Activated CD4-positive, alpha-beta T cell treated with anti-CD3 and anti-CD28 coated beads for 1 hour (primary cell): Measurements from ENCODE around the gene CDC42SE1.
A peak's percentile ranks its signal among the peaks of the same experiment; 100 is the strongest.

ENCODE experiments used
- DNase-seq: peaks from one replicate; pipeline ENCODE4 v3.0.0-alpha.2; 2020

CDC42SE1 gene

GRCh38 chr1:151051356-151052009 lies 7.9 kb downstream of the CDC42SE1 start:
- DNase-seq, result no peak

GRCh38 chr1:151050051-151050688 lies 9.3 kb downstream of the CDC42SE1 start:
- DNase-seq, result no peak

DNA sequence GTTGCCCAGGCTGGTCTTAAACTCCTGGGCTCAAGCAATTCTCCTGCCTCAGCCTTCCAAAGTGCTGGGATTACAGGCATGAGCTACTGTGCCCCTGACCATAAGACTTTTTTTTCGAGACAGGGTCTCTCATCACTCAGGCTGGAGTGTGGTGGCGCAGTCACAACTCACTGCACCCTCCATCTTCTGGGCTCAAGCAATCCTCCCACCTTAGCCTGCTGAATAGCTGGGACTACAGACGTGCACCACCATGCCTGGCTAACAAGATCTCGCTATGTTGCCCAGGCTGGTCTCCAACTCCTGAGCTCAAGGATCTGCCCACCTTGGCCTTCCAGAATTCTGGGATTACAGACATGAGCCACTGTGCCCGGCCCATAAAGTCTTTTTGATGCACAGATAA lies 10.0 kb downstream of the CDC42SE1 start:
- no peak for DNase-seq

DNA sequence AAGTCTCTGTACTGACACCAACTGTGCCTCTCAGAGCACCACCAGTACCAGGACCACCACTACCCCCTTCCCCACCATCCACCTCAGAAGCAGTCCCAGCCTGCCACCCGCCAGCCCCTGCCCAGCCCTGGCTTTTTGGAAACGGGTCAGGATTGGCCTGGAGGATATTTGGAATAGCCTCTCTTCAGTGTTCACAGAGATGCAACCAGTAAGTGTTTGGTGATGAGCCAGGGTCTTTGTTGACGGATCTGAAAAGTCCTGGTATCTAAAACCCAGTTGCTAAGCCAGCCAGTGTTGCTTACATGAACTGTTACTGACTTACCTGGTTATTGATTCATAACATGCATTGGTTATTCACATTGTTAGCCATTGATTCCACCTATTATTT lies 10.8 kb downstream of the CDC42SE1 start:
- DNase-seq, result no peak

DNA sequence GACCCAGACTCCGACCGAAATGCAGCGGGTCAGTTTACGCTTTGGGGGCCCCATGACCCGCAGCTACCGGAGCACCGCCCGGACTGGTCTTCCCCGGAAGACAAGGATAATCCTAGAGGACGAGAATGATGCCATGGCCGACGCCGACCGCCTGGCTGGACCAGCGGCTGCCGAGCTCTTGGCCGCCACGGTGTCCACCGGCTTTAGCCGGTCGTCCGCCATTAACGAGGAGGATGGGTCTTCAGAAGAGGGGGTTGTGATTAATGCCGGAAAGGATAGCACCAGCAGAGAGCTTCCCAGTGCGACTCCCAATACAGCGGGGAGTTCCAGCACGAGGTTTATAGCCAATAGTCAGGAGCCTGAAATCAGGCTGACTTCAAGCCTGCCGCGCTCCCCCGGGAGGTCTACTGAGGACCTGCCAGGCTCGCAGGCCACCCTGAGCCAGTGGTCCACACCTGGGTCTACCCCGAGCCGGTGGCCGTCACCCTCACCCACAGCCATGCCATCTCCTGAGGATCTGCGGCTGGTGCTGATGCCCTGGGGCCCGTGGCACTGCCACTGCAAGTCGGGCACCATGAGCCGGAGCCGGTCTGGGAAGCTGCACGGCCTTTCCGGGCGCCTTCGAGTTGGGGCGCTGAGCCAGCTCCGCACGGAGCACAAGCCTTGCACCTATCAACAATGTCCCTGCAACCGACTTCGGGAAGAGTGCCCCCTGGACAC lies 11.3 kb downstream of the CDC42SE1 start:
- no peak for DNase-seq

DNA sequence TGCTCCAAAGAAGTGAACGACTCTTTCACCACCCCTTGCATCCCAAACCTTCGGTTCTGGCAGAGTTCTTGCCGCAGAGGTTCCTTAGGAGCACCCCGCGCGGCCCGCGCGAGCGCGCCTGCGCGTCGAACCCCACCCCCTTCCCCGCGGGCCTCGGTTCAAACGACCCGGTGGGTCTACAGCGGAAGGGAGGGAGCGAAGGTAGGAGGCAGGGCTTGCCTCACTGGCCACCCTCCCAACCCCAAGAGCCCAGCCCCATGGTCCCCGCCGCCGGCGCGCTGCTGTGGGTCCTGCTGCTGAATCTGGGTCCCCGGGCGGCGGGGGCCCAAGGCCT lies 11.9 kb downstream of the CDC42SE1 start, which contains the start of gene C1orf56:
C1orf56 (plus strand) TSS at position 161 of the 334 bp plus-strand sequence; CDS start at position 258, 97 bp downstream.
- no peak for DNase-seq

- DNase-seq, result no peak
Observed at GRCh38 chr1:151043163-151043562, 16.3 kb downstream of the CDC42SE1 start.

DNA sequence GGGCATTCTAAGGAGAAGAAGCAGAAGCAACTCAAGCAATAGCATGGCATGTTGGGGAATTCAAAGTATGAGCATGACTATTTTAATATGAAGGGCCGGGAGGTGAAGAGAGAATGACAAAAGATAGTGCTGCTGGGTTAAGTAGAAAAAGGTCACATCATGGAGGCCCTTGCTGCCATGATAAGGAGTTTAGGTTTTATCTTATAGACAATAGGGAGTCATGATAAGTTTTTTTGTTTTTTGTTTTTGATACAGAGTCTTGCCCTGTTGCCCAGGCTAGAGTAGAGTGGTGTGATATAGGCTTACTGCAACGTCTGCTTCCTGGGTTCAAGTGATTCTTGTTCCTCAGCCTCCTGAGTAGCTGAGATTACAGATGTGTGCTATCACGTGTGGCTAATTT lies 19.9 kb downstream of the CDC42SE1 start:
- DNase-seq, result no peak

GRCh38 chr1:151037032-151037431 lies 22.4 kb downstream of the CDC42SE1 start:
- no peak for DNase-seq

DNA sequence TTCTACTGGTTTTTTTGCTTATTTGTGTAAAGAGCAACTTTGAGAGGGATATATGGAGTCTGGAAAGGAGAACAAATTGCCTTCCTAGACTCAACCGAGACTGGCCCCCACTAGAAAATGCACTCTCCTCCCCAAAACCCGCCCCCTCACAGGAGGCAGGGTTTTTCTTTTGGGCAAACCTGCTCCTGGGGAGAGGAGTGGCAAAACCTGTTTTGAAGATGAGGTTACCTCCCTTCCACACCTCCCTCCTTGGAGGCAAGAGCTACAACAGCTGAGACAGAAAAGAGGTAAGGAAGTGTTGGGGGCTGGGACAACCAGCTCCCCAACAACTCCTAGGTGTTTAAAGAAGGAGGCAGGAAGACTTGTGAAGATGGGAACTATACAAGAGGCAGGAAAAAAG lies 23.1 kb downstream of the CDC42SE1 start, which contains the start of gene BNIPL:
BNIPL (plus strand) TSS at position 231 of the 400 bp plus-strand sequence; CDS start at position 371, 140 bp downstream.
- no peak for DNase-seq

- DNase-seq, result no peak
Observed at GRCh38 chr1:151035167-151035566, 24.3 kb downstream of the CDC42SE1 start.

DNA sequence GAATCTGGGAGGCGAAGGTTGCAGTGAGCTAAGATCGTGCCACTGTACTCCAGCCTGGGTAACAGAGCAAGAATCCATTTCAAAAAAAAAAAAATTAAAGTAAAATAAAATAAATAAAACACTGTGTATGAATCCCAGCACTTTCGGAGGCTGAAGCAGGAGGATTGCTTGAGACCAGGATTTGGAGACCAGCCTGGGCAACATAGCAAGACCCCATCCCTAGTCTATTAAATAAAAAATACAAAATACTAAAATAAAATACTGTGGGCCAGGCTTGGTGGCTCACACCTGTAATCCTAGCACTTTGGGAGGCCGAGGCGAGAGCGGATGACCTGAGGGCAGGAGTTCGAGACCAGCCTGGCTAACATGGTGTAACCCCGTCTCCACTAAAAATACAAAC lies 27.3 kb downstream of the CDC42SE1 start:
- DNase-seq, result no peak

- DNase-seq, result no peak
Observed at GRCh38 chr1:151026460-151026859, 33.0 kb downstream of the CDC42SE1 start.

GRCh38 chr1:151024540-151025146 lies 34.8 kb downstream of the CDC42SE1 start:
- DNase-seq, result peak; percentile 79

- no peak for DNase-seq
Observed at GRCh38 chr1:151013518-151013917, 45.9 kb downstream of the CDC42SE1 start.

DNA sequence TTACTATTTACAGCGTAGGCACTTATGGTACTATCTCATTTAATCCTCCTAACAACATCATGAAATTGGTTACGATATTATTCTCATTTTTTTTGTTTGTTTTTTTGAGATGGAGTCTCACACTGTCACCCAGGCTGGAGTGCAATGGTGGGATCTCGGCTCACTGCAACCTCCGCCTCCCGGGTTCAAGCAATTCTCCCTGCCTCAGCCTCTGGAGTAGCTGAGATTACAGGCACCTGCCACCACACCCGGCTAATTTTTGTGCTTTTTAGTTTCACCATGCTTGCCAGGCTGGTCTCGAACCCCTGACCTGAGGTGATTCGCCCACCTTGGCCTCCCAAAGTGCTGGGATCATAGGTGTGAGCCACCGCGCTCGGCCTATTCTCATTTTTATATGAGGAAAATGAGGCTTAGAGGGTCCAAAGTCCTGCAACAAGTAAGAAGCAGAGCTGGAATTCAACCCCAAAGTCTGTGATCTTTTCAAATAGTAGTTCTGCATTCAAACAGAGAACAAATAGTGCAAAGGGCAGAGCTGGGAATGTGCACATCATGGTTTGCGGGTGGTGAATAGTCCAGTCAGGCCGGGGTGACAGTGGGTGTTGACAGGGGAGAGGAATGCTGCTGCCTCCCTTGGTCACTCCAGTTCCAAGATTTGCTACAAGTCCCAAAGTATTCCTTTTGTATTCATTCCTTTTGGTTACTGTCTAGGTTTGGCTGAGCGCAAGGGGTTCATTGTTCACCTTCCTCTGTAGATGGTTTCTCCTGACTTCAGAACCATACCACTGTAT lies 46.5 kb downstream of the CDC42SE1 start:
- DNase-seq, result no peak

DNA sequence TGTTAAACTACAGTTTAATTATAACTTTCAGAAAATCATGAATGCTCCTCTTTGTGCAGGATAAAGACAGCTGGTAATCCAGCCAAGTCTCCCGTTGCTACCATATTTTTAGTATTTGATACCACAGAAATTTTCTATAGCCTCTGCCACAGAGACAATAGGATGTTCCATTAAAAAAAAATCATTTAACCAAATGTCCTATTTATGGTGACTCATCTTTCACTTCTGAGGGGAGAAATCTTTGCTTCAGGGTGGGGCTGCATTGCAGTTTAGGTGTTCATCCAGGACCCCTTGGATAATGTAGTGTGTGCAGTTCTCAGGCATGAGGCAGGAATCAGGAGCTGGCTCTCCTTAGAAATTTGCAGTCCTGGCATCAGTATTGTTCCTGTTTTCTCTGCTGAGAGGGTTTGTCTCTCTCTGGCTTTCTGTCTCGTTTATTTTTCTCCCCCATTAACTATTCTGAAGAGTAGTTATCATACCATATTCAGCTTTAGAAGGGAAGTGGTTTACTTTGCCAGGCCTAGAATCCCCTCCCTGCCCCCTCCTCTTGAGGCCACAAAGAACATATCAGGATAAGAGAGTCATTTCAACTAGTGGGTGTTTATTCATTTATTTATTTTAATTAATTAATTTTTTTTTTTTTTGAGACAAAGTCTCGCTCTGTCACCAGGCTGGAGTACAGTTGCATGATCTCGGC lies 48.1 kb downstream of the CDC42SE1 start:
- DNase-seq, result no peak

- DNase-seq, result no peak
Observed at GRCh38 chr1:151010346-151010726, 49.1 kb downstream of the CDC42SE1 start.

DNA sequence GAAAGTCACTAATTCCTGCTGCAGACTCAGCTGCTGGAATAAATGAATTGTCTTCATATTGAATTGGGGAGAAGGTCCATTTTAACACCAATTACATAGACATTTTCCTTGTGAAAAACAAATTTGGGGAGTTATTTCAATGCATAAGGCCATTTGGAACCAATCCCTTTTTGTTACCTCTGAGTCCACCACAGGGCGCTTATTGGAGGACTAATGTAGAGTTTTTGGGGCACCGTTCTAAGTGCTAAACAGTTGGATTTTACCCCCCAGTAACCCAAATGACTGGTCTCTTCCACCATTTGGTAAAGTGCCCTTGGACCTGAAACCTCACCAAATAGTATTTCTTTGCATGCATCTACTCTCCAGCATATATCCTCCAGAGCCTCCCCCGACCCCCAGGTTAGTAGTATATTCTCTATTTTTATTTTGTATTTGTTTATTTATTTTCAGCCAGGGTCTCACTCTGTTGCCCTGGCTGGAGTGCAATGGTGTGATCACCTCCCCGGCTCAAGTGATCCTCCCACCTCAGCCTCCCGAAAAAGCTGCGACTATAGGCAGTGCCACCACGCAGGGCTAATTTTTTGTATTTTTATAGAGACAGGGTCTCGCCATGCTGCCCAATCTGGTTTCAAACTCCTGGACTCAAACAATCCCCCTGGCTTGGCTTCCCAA lies 49.6 kb downstream of the CDC42SE1 start:
- DNase-seq, result no peak

DNA sequence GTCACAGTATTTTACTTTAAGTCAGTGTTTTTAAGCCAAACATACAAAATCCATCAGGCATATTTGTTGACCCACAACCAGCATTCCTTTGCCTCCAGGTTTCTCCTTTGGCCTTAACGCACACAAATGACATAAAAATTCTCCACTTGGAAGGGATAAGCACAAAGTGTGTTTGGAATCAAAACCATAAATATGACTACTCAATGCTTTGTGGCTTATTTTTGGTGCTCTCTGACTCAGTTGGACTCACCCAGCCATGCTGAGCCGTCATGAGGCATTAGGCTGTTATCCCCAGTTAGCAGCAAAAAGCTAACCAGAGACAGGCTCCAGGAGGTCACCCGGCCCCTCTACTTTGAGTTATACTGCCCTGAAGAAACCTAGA lies 50.2 kb downstream of the CDC42SE1 start:
- DNase-seq, result no peak
